Right lobe of liver (tissue), 4 donors: ENCODE data around the gene SCN9A.

ENCODE experiments used
- POLR2A ChIP-seq: fragments of 450-650 bp; IDR thresholded peaks from one replicate; pipeline ENCODE4 v1.6.1; 2017; ENCODE audit warnings: antibody characterized with exemption, mild to moderate bottlenecking
- TF ChIP-seq, protein P1 (sequence below), 4 donors: fragments of 200-600 bp in 3 of 4; fragments of 450-650 bp in 1 of 4; IDR thresholded peaks; one replicate each; pipeline versions ENCODE4 v1.5.1 to v1.8.0; 2016 to 2022; ENCODE audit warnings: antibody characterized with exemption in 4 of 4, mild to moderate bottlenecking in 2 of 4
- donor health status: DM: no; HTN: no; CAD: no.
- donor health status: DM: no; HTN: no; CAD: no.
- donor health status: DM: no; HTN: yes; CAD: no.

DNA sequence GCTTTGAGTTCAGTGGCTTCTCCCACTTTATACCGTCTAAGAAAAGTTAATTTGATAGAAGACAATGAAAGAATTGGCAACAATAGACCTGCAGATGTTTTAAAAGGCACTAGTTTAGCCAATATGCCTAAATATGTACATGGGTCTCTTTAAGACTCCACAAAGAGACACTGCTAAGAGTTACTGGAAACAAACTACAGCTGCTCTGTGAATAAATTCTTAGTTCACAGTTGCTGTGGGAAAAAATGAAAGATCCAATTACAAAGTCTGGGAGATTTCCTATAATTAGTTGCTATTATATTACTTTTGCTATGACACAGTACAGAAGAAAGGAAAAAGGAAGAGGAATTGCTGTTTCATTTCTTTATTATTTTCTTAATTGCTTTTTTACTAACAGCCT is 34.3 kb downstream of the SCN9A start:
- TF ChIP-seq, protein P1, sequence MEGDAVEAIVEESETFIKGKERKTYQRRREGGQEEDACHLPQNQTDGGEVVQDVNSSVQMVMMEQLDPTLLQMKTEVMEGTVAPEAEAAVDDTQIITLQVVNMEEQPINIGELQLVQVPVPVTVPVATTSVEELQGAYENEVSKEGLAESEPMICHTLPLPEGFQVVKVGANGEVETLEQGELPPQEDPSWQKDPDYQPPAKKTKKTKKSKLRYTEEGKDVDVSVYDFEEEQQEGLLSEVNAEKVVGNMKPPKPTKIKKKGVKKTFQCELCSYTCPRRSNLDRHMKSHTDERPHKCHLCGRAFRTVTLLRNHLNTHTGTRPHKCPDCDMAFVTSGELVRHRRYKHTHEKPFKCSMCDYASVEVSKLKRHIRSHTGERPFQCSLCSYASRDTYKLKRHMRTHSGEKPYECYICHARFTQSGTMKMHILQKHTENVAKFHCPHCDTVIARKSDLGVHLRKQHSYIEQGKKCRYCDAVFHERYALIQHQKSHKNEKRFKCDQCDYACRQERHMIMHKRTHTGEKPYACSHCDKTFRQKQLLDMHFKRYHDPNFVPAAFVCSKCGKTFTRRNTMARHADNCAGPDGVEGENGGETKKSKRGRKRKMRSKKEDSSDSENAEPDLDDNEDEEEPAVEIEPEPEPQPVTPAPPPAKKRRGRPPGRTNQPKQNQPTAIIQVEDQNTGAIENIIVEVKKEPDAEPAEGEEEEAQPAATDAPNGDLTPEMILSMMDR (IDR thresholded peaks at IDR 0.05), result no peak
- no peak for TF ChIP-seq POLR2A
